Endothelial cell (in vitro differentiated cells): ENCODE data around the gene TSTD1. TPM values are rescaled to one million over a fixed set of nuclear protein-coding genes. Genes with fewer than 3 reads are reported as not detected.
A peak's percentile ranks its signal among the peaks of the same experiment; 100 is the strongest.
"Not testable (repeated sequence)": the region's sequence is repeated elsewhere in the genome, so short reads cannot be mapped to it uniquely, and the experiment has no call there.

Source experiments
- DNase-seq: peaks from one replicate; pipeline ENCODE4 v3.0.0; 2021; ENCODE audit warnings: low spot score
- H3K27ac Mint-ChIP-seq: one replicate; pipeline ENCODE4 v1.8.0; 2021; ENCODE audit warnings: mixed read lengths, inconsistent platforms; ENCODE audit not compliant: unreplicated experiment
- H3K27me3 Mint-ChIP-seq: one replicate; pipeline ENCODE4 v1.8.0; 2021; ENCODE audit warnings: mild to moderate bottlenecking, moderate library complexity, mixed read lengths, inconsistent platforms; ENCODE audit not compliant: unreplicated experiment
- H3K36me3 Mint-ChIP-seq: one replicate; pipeline ENCODE4 v1.8.0; 2021; ENCODE audit warnings: mild to moderate bottlenecking, low read depth, mixed read lengths, inconsistent platforms; ENCODE audit not compliant: unreplicated experiment
- H3K4me1 Mint-ChIP-seq: one replicate; pipeline ENCODE4 v1.8.0; 2021; ENCODE audit warnings: mild to moderate bottlenecking, mixed read lengths, inconsistent platforms; ENCODE audit not compliant: unreplicated experiment
- H3K4me3 Mint-ChIP-seq: one replicate; pipeline ENCODE4 v1.8.0; 2021; ENCODE audit warnings: mild to moderate bottlenecking, mixed read lengths, inconsistent platforms; ENCODE audit not compliant: unreplicated experiment
- H3K9me3 Mint-ChIP-seq: one replicate; pipeline ENCODE4 v1.8.0; 2021; ENCODE audit warnings: mixed read lengths, inconsistent platforms; ENCODE audit not compliant: unreplicated experiment
- CTCF ChIP-seq: fragments of 200-600 bp; sonication (generic); IDR thresholded peaks from one replicate; pipeline ENCODE4 v1.5.0; 2021; ENCODE audit warnings: antibody characterized with exemption; ENCODE audit not compliant: unreplicated experiment
- total RNA-seq: library from RNA; stranded (reverse); fragmentation: NEBNext Ultra II Directional; extraction: Animal tissue kit (Norgen Biotek cat#: 25700); gene quantifications from one replicate; pipeline ENCODE4 v1.2.1, GENCODE V29; 2021; ENCODE audit not compliant: unreplicated experiment

The TSTD1 gene
- total RNA-seq, 1 donor from 2014 or later = 14.2 TPM

DNA sequence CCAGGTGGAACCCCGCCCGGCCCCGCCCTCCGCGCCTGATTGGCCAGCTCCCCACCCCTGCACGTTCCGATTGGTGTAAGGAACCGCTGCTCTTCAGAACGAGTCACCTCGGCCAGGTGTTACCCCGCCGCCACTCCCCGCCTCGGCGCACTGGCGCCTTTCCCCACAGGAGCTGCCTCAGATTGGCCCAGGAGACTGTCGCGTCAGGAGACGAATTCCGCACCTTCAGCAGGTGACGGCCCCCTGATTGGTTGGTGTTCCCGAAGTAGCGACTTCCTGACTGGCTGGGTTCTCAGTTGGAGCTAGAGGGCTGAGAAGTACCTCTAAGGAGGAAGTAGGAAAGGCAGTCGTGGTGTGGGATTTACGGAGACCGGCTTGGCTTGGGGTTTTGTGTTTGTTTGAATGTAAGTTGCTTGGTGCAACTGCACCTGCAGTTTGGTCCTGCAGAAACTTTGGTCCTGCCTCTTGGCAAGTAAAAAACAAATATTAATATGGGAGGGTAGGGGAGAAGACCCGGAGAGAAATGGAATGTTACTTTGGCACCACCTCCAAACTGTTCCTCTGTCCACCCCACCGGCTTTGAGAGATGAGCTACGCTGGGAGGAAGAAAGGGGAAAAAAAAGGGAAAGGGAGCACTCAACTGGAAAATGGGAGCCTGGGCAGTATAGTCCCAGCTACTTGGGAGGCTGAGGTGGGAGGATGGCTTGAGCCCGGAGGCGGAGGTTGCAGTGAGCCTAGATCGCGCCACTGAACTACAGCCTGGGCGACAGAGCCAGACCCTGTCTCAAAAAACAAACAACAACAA is 17.4 kb downstream of the TSTD1 start:
- Mint-ChIP-seq H3K27ac (peak overlapping the region; percentile 99), H3K4me3 (peak overlapping the region; percentile 99), H3K36me3 (peaks cover 25% of the 10 kb centered on the region), H3K4me1 (peaks cover 52% of the 10 kb centered on the region), H3K9me3 (no peaks in the 10 kb centered on the region), H3K27me3 (peaks cover 13% of the 10 kb centered on the region)
- TF ChIP-seq CTCF = no peak
- DNase-seq = peak; percentile 81

- DNase-seq = peak; percentile 77
- peaks cover 52% of the 10 kb centered on the region for H3K4me1 Mint-ChIP-seq
- H3K4me3 Mint-ChIP-seq = peak within 1 kb of the TSS; percentile 99
- no peaks in the 10 kb centered on the region for H3K9me3 Mint-ChIP-seq
- peak within 1 kb of the TSS; percentile 99 for H3K27ac Mint-ChIP-seq
- H3K36me3 Mint-ChIP-seq = peaks cover 25% of the 10 kb centered on the region
- TF ChIP-seq CTCF = peak; percentile 38
- peaks cover 13% of the 10 kb centered on the region for H3K27me3 Mint-ChIP-seq
These were observed 18.1 kb downstream of the TSTD1 start, which contains the start of gene F11R for GRCh38 chr1:161020509-161021164. F11R (minus strand) TSS chr1:161021152; CDS start chr1:161021073, 79 bp downstream.

- Mint-ChIP-seq H3K36me3 (peaks cover 25% of the 10 kb centered on the region), H3K27me3 (peaks cover 13% of the 10 kb centered on the region), H3K4me3 (peak overlapping the region; percentile 99), H3K4me1 (peaks cover 50% of the 10 kb centered on the region), H3K9me3 (no peaks in the 10 kb centered on the region), H3K27ac (peak overlapping the region; percentile 99)
- no peak for TF ChIP-seq CTCF
- DNase-seq = peak; percentile 11
These were observed 18.8 kb downstream of the TSTD1 start for GRCh38 chr1:161019751-161020495.

DNA sequence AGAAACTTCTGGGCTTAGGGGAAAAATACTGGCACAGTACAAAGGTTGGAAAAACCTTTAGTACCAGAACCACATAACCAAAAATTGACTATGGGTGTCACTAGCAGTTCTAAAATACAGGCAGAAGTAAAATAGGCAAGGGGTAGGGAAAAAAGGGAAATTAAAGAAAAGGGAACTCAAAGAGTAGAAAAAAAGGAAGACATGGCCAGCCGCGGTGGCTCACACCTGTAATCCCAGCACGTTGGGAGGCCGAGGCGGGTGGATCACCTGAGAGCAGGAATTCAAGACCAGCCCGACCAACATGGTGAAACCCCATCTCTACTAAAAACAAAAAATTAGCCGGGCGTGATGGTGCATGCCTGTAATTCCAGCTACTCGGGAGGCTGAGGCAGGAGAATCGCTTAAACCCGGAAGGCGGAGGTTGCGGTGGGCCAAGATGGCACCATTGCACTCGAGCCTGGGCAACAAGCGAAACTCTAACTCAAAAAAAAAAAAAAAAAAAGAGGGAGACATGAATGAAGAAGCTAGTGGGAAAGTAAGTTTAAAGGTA is 19.6 kb downstream of the TSTD1 start:
- peak overlapping the region; percentile 99 for H3K4me3 Mint-ChIP-seq
- H3K27ac Mint-ChIP-seq = peak overlapping the region; percentile 99
- peaks cover 13% of the 10 kb centered on the region for H3K27me3 Mint-ChIP-seq
- not testable (repeated sequence) for H3K9me3 Mint-ChIP-seq, DNase-seq
- H3K4me1 Mint-ChIP-seq = peaks cover 53% of the 10 kb centered on the region
- peaks cover 26% of the 10 kb centered on the region for H3K36me3 Mint-ChIP-seq

GRCh38 chr1:161018631-161018930 is 20.2 kb downstream of the TSTD1 start:
- Mint-ChIP-seq H3K36me3 (peaks cover 32% of the 10 kb centered on the region), H3K9me3 (no peaks in the 10 kb centered on the region), H3K27ac (peak overlapping the region; percentile 99), H3K4me1 (peaks cover 56% of the 10 kb centered on the region), H3K27me3 (peaks cover 13% of the 10 kb centered on the region), H3K4me3 (peak overlapping the region; percentile 99)
- no peak for TF ChIP-seq CTCF
- DNase-seq = no peak
